GM12878 (cell line): Measurements from ENCODE around the gene EIF4E1B. TPM values are rescaled to one million over a fixed set of nuclear protein-coding genes. Genes with fewer than 3 reads are reported as not detected.

ENCODE experiments used
- ATAC-seq: fragments of 200-7000 bp; cut with Tn5 transposase; 3 replicates; pipeline ENCODE4 v1.9.1; 2020; ENCODE audit warnings: mild to moderate bottlenecking, moderate library complexity
- BruUV-seq: library from RNA; stranded (reverse); fragments of 400-500 nt; replicated peaks from 2 replicates; lab custom pipeline; 2021; lab: Mats Ljungman, UMichigan
- CTCF ChIA-PET: fragments of 300-600 bp; sonication (Branson Sonifier 250); formaldehyde crosslinking; extraction: SDS; loops from one replicate; lab custom pipeline; 2021; ENCODE audit warnings: inconsistent platforms; lab: Yijun Ruan, JAX
- POLR2A ChIA-PET: fragments of 350-600 bp; formaldehyde crosslinking; extraction: SDS; loops from one replicate; lab custom pipeline; 2021; ENCODE audit warnings: inconsistent platforms; lab: Charles Lee
- RAD21 ChIA-PET: fragments of 300-600 bp; sonication (Branson Sonifier 250); formaldehyde crosslinking; loops from one replicate; lab custom pipeline; 2023; ENCODE audit warnings: antibody characterized with exemption; ENCODE audit not compliant: unreplicated experiment; lab: Charles Lee
- SMC1A ChIA-PET: fragments of 300-600 bp; sonication (Branson Sonifier 250); formaldehyde crosslinking; loops from one replicate; lab custom pipeline; 2023; ENCODE audit not compliant: unreplicated experiment, uncharacterized antibody; lab: Charles Lee
- DNase-seq: peaks from one replicate; pipeline ENCODE4 v3.0.0-alpha.2; 2011; ENCODE audit warnings: low read depth, low spot score
- FAIRE-seq: peaks from 3 replicates; lab custom pipeline; 2011; peaks lifted over from hg19 to GRCh38; lab: Jason Lieb, UNC
- H2AFZ ChIP-seq: 2 replicates; pipeline ENCODE4 v1.6.0; 2011; ENCODE audit warnings: low read depth, low read length, control low read depth; ENCODE audit not compliant: control insufficient read depth
- H3K27ac ChIP-seq: 2 replicates; pipeline ENCODE4 v1.5.1; 2011; ENCODE audit warnings: control low read depth; ENCODE audit not compliant: control insufficient read depth, insufficient read depth
- H3K27me3 ChIP-seq, 2 experiments: replicated peaks in 1 of 2; 2 replicates each; pipeline versions ENCODE4 v1.6.0 to v1.6.1; 2011; ENCODE audit warnings: low read length in 1 of 2; ENCODE audit not compliant: control insufficient read depth in 2 of 2, insufficient read depth in 2 of 2
- H3K36me3 ChIP-seq, 2 experiments: 2 replicates each; pipeline ENCODE4 v1.5.1; 2011; ENCODE audit warnings: low read length in 1 of 2; ENCODE audit not compliant: control insufficient read depth in 2 of 2, insufficient read depth in 2 of 2
- H3K4me1 ChIP-seq: 2 replicates; pipeline ENCODE4 v1.6.1; 2011; ENCODE audit warnings: mild to moderate bottlenecking, low read length, moderate library complexity, mixed read lengths; ENCODE audit not compliant: control insufficient read depth, insufficient read depth
- H3K4me2 ChIP-seq: 2 replicates; pipeline ENCODE4 v1.6.0; 2011; ENCODE audit warnings: control low read depth; ENCODE audit not compliant: control insufficient read depth, insufficient read depth
- H3K4me3 ChIP-seq: fragments of 200-600 bp; sonication (generic); 2 replicates; pipeline ENCODE4 v1.5.1; 2016
- H3K79me2 ChIP-seq: 2 replicates; pipeline ENCODE4 v1.6.0; 2011; ENCODE audit warnings: low read length; ENCODE audit not compliant: control insufficient read depth, insufficient read depth
- H3K9ac ChIP-seq: 2 replicates; pipeline ENCODE4 v1.8.0; 2011; ENCODE audit warnings: low read length, control low read depth, mixed read lengths; ENCODE audit not compliant: control insufficient read depth, insufficient read depth
- H3K9me3 ChIP-seq: replicated peaks from 3 replicates; pipeline ENCODE4 v1.5.1; 2011; ENCODE audit warnings: mild to moderate bottlenecking, low read length; ENCODE audit not compliant: control insufficient read depth, insufficient read depth
- H4K20me1 ChIP-seq: 2 replicates; pipeline ENCODE4 v1.6.0; 2011; ENCODE audit not compliant: control insufficient read depth, insufficient read depth
- BMI1 ChIP-seq: fragments of 450-650 bp; IDR thresholded peaks from 2 replicates; pipeline ENCODE4 v1.6.1; 2016; ENCODE audit warnings: mild to moderate bottlenecking, moderate library complexity, borderline replicate concordance
- CBX5 ChIP-seq: sonication (generic); IDR thresholded peaks from 2 replicates; pipeline ENCODE4 v1.6.1; 2016; ENCODE audit warnings: low read depth, moderate library complexity, mild to moderate bottlenecking, inconsistent platforms
- CREB1 ChIP-seq: IDR thresholded peaks from 2 replicates; pipeline ENCODE4 v1.6.1; 2012; ENCODE audit warnings: low read depth, mild to moderate bottlenecking, inconsistent platforms
- EZH2 ChIP-seq: IDR thresholded peaks from 2 replicates; pipeline ENCODE4 v1.6.1; 2012; ENCODE audit warnings: low read depth, mild to moderate bottlenecking, control low read depth, inconsistent platforms, low read length, borderline replicate concordance; ENCODE audit not compliant: control insufficient read depth
- FOXK2 ChIP-seq: fragments of 450-650 bp; IDR thresholded peaks from 2 replicates; pipeline ENCODE4 v1.6.1; 2017; ENCODE audit warnings: mild to moderate bottlenecking, moderate library complexity
- NFXL1 ChIP-seq: fragments of 450-650 bp; IDR thresholded peaks from 2 replicates; pipeline ENCODE4 v1.6.1; 2017; ENCODE audit warnings: antibody characterized with exemption, mild to moderate bottlenecking, borderline replicate concordance
- POLR2A ChIP-seq: IDR thresholded peaks from 2 replicates; pipeline ENCODE4 v1.6.1; 2011; ENCODE audit warnings: low read depth, mild to moderate bottlenecking, low read length
- SMARCA5 ChIP-seq: fragments of 450-650 bp; IDR thresholded peaks from 2 replicates; pipeline ENCODE4 v1.6.1; 2017; ENCODE audit warnings: mild to moderate bottlenecking
- SMC3 ChIP-seq: IDR thresholded peaks from 2 replicates; pipeline ENCODE4 v1.6.1; 2011; ENCODE audit warnings: low read length, improper control_type of control experiment, borderline replicate concordance
- WRNIP1 ChIP-seq: IDR thresholded peaks from 2 replicates; pipeline ENCODE4 v1.6.1; 2011; ENCODE audit warnings: low read depth, low read length, improper control_type of control experiment, borderline replicate concordance
- ZNF24 ChIP-seq: fragments of 450-650 bp; IDR thresholded peaks from 2 replicates; pipeline ENCODE4 v1.6.1; 2017; ENCODE audit warnings: antibody characterized with exemption, mild to moderate bottlenecking
- WGBS: methylation state at CpG from one replicate; pipeline ENCODE4 v1.1.6; 2016; ENCODE audit warnings: low lambda C conversion rate; ENCODE audit not compliant: insufficient replicate concordance, insufficient coverage; ENCODE audit errors: missing lambda C conversion rate; 5-methylcytosine and 5-hydroxymethylcytosine counted together
- in situ Hi-C: fragments of 300-500 bp; cut with MboI; formaldehyde crosslinking; loops from 9 replicates; pipeline ENCODE4 v1.14.3; 2018; ENCODE audit warnings: mixed read lengths
- intact Hi-C: fragments of 100-400 bp; cut with micrococcal nuclease; formaldehyde crosslinking; loops from one replicate; pipeline ENCODE4 v1.14.2; 2022; ENCODE audit not compliant: unreplicated experiment
- polyA plus RNA-seq, 11 experiments: library from polyadenylated mRNA; depleted of rRNA in 4 of 11; unstranded in 6 of 11; stranded (reverse) in 5 of 11; fragments of >200 nt; fragmentation: Nextera tagmentation in 4 of 11; fragmentation: Illumina TruSeq in 1 of 11; extraction: Ambion mirVana in 4 of 11; extraction: Trizol in 1 of 11; gene quantifications; 1 replicate in 1 of 11; 2 replicates in 10 of 11; pipeline versions ENCODE4 v1.2.1 to v1.2.3, GENCODE V29; 2011 to 2016; ENCODE audit warnings: inconsistent platforms in 2 of 11, missing spikeins in 2 of 11, low read depth in 1 of 11
- total RNA-seq, 4 experiments: library from RNA; depleted of rRNA in 3 of 4; stranded (reverse); fragments of >200 nt in 3 of 4; fragmentation: Illumina TruSeq in 1 of 4; extraction: Trizol in 1 of 4; gene quantifications; 2 replicates each; pipeline versions ENCODE4 v1.2.1 to v1.2.3, GENCODE V29; 2013 to 2021
- TF ChIP-seq, protein P1 (sequence below): fragments of 150-350 bp; IDR thresholded peaks from 2 replicates; pipeline ENCODE4 v1.6.1; 2016; ENCODE audit warnings: low read depth, low read length
- TF ChIP-seq, protein P2 (sequence below): IDR thresholded peaks from 2 replicates; pipeline ENCODE4 v1.6.1; 2012; ENCODE audit warnings: low read length, inconsistent platforms
- TF ChIP-seq, protein P3 (sequence below): fragments of 450-650 bp; IDR thresholded peaks from 2 replicates; pipeline ENCODE4 v1.6.1; 2018; ENCODE audit warnings: borderline replicate concordance, mild to moderate bottlenecking; ENCODE audit not compliant: partially characterized antibody

EIF4E1B gene
- total and polyA plus RNA-seq, 10 of the 15 experiments (the other 5 are each of a cell fraction or from before 2014, with no cell fraction given): not detected

DNA sequence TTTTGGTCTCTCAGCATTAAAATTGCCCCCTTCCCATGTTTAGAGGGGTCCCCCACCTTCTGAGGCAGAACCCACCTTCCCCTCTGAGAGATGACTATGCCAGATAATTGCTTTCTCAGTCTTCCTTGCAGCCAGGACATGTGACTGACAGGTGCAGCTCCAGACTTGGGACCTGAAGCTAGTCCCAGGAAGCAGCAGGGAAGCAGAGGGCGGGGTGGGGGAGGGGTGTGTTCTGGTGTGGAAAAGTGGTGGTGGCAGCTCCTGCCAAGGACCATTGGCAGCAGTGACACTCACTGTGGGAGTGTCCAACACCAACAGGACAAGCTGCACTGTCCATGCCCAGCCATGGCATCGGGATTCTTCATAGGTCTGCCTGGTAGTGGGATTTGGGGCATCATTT lies 2.3 kb downstream of the EIF4E1B start:
- CTCF ChIA-PET: no interaction called here
- intact Hi-C loops (no loop called here), in situ Hi-C loops (no loop called here)
- no peak overlapping the region for H3K27ac ChIP-seq
- H3K27me3 ChIP-seq: peaks cover 5 to 10% of the 10 kb centered on the region in 2 experiments
- 0 out of 2 replicates have a peak, but pooled peaks cover 3% of the 10 kb centered on the region for H4K20me1 ChIP-seq
- H2AFZ ChIP-seq: no peak overlapping the region
- RAD21 ChIA-PET: no interaction called here
- H3K9me3 ChIP-seq: no peaks in the 10 kb centered on the region; the same call in 2 of the 3 replicates
- ATAC-seq: no peak
- WGBS: 22% methylated on average over 2 of the region's 2 CpGs
- H3K79me2 ChIP-seq: no peaks in the 10 kb centered on the region
- DNase-seq: no peak
- H3K4me3 ChIP-seq: no peak overlapping the region
- no peak overlapping the region for H3K9ac ChIP-seq
- no TSS peak for BruUV-seq
- no peak overlapping the region for H3K4me2 ChIP-seq
- FAIRE-seq: no peak
- SMC1A ChIA-PET: no interaction called here
- peaks cover 13% of the 10 kb centered on the region for H3K4me1 ChIP-seq
- POLR2A ChIA-PET: no interaction called here
- no peaks in the 10 kb centered on the region for H3K36me3 ChIP-seq
- no peak for TF ChIP-seq NFXL1
- no peak for TF ChIP-seq EZH2
- no peak for TF ChIP-seq CREB1
- TF ChIP-seq POLR2A: no peak
- no peak for TF ChIP-seq SMARCA5
- TF ChIP-seq, protein P1, sequence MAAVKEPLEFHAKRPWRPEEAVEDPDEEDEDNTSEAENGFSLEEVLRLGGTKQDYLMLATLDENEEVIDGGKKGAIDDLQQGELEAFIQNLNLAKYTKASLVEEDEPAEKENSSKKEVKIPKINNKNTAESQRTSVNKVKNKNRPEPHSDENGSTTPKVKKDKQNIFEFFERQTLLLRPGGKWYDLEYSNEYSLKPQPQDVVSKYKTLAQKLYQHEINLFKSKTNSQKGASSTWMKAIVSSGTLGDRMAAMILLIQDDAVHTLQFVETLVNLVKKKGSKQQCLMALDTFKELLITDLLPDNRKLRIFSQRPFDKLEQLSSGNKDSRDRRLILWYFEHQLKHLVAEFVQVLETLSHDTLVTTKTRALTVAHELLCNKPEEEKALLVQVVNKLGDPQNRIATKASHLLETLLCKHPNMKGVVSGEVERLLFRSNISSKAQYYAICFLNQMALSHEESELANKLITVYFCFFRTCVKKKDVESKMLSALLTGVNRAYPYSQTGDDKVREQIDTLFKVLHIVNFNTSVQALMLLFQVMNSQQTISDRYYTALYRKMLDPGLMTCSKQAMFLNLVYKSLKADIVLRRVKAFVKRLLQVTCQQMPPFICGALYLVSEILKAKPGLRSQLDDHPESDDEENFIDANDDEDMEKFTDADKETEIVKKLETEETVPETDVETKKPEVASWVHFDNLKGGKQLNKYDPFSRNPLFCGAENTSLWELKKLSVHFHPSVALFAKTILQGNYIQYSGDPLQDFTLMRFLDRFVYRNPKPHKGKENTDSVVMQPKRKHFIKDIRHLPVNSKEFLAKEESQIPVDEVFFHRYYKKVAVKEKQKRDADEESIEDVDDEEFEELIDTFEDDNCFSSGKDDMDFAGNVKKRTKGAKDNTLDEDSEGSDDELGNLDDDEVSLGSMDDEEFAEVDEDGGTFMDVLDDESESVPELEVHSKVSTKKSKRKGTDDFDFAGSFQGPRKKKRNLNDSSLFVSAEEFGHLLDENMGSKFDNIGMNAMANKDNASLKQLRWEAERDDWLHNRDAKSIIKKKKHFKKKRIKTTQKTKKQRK: no peak
- TF ChIP-seq, protein P2, sequence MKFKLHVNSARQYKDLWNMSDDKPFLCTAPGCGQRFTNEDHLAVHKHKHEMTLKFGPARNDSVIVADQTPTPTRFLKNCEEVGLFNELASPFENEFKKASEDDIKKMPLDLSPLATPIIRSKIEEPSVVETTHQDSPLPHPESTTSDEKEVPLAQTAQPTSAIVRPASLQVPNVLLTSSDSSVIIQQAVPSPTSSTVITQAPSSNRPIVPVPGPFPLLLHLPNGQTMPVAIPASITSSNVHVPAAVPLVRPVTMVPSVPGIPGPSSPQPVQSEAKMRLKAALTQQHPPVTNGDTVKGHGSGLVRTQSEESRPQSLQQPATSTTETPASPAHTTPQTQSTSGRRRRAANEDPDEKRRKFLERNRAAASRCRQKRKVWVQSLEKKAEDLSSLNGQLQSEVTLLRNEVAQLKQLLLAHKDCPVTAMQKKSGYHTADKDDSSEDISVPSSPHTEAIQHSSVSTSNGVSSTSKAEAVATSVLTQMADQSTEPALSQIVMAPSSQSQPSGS: no peak
- no peak for TF ChIP-seq BMI1
- TF ChIP-seq SMC3: no peak
- no peak for TF ChIP-seq CBX5
- TF ChIP-seq WRNIP1: no peak
- TF ChIP-seq FOXK2: no peak
- TF ChIP-seq, protein P3, sequence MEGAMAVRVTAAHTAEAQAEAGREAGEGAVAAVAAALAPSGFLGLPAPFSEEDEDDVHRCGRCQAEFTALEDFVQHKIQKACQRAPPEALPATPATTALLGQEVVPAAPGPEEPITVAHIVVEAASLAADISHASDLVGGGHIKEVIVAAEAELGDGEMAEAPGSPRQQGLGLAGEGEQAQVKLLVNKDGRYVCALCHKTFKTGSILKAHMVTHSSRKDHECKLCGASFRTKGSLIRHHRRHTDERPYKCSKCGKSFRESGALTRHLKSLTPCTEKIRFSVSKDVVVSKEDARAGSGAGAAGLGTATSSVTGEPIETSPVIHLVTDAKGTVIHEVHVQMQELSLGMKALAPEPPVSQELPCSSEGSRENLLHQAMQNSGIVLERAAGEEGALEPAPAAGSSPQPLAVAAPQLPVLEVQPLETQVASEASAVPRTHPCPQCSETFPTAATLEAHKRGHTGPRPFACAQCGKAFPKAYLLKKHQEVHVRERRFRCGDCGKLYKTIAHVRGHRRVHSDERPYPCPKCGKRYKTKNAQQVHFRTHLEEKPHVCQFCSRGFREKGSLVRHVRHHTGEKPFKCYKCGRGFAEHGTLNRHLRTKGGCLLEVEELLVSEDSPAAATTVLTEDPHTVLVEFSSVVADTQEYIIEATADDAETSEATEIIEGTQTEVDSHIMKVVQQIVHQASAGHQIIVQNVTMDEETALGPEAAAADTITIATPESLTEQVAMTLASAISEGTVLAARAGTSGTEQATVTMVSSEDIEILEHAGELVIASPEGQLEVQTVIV: no peak
- TF ChIP-seq ZNF24: no peak
